GM13976 (cell line): ENCODE results near the gene LHX4.

ENCODE experiments used
- DNase-seq: peaks from one replicate; pipeline ENCODE4 v3.0.0; 2012; ENCODE audit warnings: low spot score
- CTCF ChIP-seq: IDR thresholded peaks from 2 replicates; pipeline ENCODE4 v1.5.1; 2012; ENCODE audit warnings: borderline replicate concordance, mild to moderate bottlenecking; ENCODE audit not compliant: insufficient read depth; ENCODE audit errors: extremely low read depth, missing control alignments, control extremely low read depth
- in situ Hi-C: fragments of 300-500 bp; cut with MboI; formaldehyde crosslinking; loops from one replicate; pipeline ENCODE4 v1.12.0; 2022; ENCODE audit warnings: low sequenced_read_pairs, mixed read lengths, inconsistent platforms; ENCODE audit not compliant: unreplicated experiment

LHX4 gene

GRCh38 chr1:180235077-180235501 lies 5.0 kb downstream of the LHX4 start:
- in situ Hi-C loops: no loop called here
- DNase-seq: no peak
- no peak for TF ChIP-seq CTCF

- no peak for TF ChIP-seq CTCF
- no peak for DNase-seq
- in situ Hi-C loops: no loop called here
These were observed 5.6 kb downstream of the LHX4 start for GRCh38 chr1:180235502-180236239.

GRCh38 chr1:180236698-180237509 lies 6.8 kb downstream of the LHX4 start:
- in situ Hi-C loops: no loop called here
- no peak for TF ChIP-seq CTCF
- DNase-seq: no peak

- TF ChIP-seq CTCF: no peak
- in situ Hi-C loops: no loop called here
- no peak for DNase-seq
These were observed 7.9 kb downstream of the LHX4 start for GRCh38 chr1:180237869-180238476.

GRCh38 chr1:180238675-180239074 lies 8.6 kb downstream of the LHX4 start:
- in situ Hi-C loops: no loop called here
- no peak for TF ChIP-seq CTCF
- no peak for DNase-seq
